HepG2 (cell line): ENCODE data around the gene ANKRD36B. TPM values are rescaled to one million over a fixed set of nuclear protein-coding genes. Genes with fewer than 3 reads are reported as not detected.
"Not testable (repeated sequence)": the region's sequence is repeated elsewhere in the genome, so short reads cannot be mapped to it uniquely, and the experiment has no call there.

Experiments
- ATAC-seq: fragments of 200-7000 bp; cut with Tn5 transposase; 3 replicates; pipeline ENCODE4 v1.9.1; 2020; ENCODE audit warnings: mild to moderate bottlenecking, moderate library complexity
- BruUV-seq: library from RNA; stranded (reverse); fragments of 400-500 nt; replicated peaks from 2 replicates; lab custom pipeline; 2021; lab: Mats Ljungman, UMichigan
- CTCF ChIA-PET: fragments of 300-600 bp; formaldehyde crosslinking; extraction: SDS; loops from one replicate; lab custom pipeline; 2021; ENCODE audit warnings: low total read pairs, inconsistent platforms, low intra/inter-chr PET ratio; lab: Yijun Ruan, JAX
- POLR2A ChIA-PET: fragments of 350-600 bp; sonication (Branson Sonifier 250); formaldehyde crosslinking; loops from one replicate; lab custom pipeline; 2020; ENCODE audit warnings: antibody characterized with exemption, inconsistent platforms; lab: Yijun Ruan, JAX
- DNase-seq: peaks from one replicate; pipeline ENCODE4 v3.0.0-alpha.2; 2015; ENCODE audit warnings: low spot score
- FAIRE-seq: peaks from 3 replicates; lab custom pipeline; 2011; peaks lifted over from hg19 to GRCh38; lab: Jason Lieb, UNC
- H2AFZ ChIP-seq: one replicate; pipeline ENCODE4 v1.6.1; 2011; ENCODE audit warnings: low read length, inconsistent platforms
- H3K27ac ChIP-seq: fragments of 300-600 bp; 3 replicates; pipeline ENCODE4 v1.8.0; 2011; ENCODE audit warnings: mixed run types, mild to moderate bottlenecking, mixed read lengths, low read length, inconsistent platforms; ENCODE audit not compliant: insufficient read depth; ENCODE audit errors: extremely low read length
- H3K27me3 ChIP-seq, 2 experiments: fragments of 200-600 bp in 1 of 2; 2 replicates in 1 of 2; 3 replicates in 1 of 2; pipeline versions ENCODE4 v1.6.0 to v1.8.0; 2011; ENCODE audit warnings: low read length in 2 of 2, mild to moderate bottlenecking in 2 of 2, moderate library complexity in 2 of 2, inconsistent platforms in 1 of 2; ENCODE audit not compliant: insufficient read depth in 2 of 2, control insufficient read depth in 1 of 2
- H3K36me3 ChIP-seq, 2 experiments: fragments of 200-600 bp in 1 of 2; replicated peaks in 1 of 2; 2 replicates in 1 of 2; 3 replicates in 1 of 2; pipeline versions ENCODE4 v1.5.1 to v1.8.0; 2011; ENCODE audit warnings: low read length in 2 of 2, inconsistent platforms in 1 of 2; ENCODE audit not compliant: insufficient read depth in 2 of 2, control insufficient read depth in 1 of 2
- H3K4me1 ChIP-seq: 2 replicates; pipeline ENCODE4 v1.5.1; 2012; ENCODE audit warnings: low read length, inconsistent platforms; ENCODE audit not compliant: insufficient read depth
- H3K4me2 ChIP-seq: 2 replicates; pipeline ENCODE4 v1.6.0; 2011; ENCODE audit warnings: low read depth, low read length, inconsistent platforms
- H3K4me3 ChIP-seq, 3 experiments: fragments of 200-600 bp in 1 of 3; sonication (generic), shearing (Covaris generic) in 1 of 3; replicated peaks in 1 of 3; 2 replicates each; pipeline ENCODE4 v1.5.1; 2011 to 2016; ENCODE audit warnings: low read length in 3 of 3, inconsistent platforms in 2 of 3, low read depth in 2 of 3, mild to moderate bottlenecking in 2 of 3, control low read depth in 1 of 3, mixed read lengths in 1 of 3; ENCODE audit not compliant: insufficient read depth in 1 of 3
- H3K79me2 ChIP-seq: one replicate; pipeline ENCODE4 v1.6.1; 2011; ENCODE audit warnings: low read length, inconsistent platforms; ENCODE audit not compliant: insufficient read depth
- H3K9ac ChIP-seq: 2 replicates; pipeline ENCODE4 v1.6.0; 2011; ENCODE audit warnings: mild to moderate bottlenecking, low read depth, low read length, inconsistent platforms; ENCODE audit not compliant: insufficient read depth
- H3K9me3 ChIP-seq: 2 replicates; pipeline ENCODE4 v1.5.1; 2012; ENCODE audit warnings: mild to moderate bottlenecking, low read length
- H4K20me1 ChIP-seq: 2 replicates; pipeline ENCODE4 v1.6.0; 2011; ENCODE audit warnings: inconsistent platforms, mild to moderate bottlenecking, low read length, moderate library complexity; ENCODE audit not compliant: insufficient read depth
- WGBS: methylation state at CpG from one replicate; pipeline ENCODE4 v1.1.6; 2017; ENCODE audit warnings: low lambda C conversion rate; 5-methylcytosine and 5-hydroxymethylcytosine counted together
- in situ Hi-C: cut with HindIII; loops from 2 replicates; pipeline ENCODE4 v1.10.0; 2017; ENCODE audit warnings: low pct_unique_long_range_greater_than_20kb; ENCODE audit not compliant: extremely low pct_ligation_motif_present
- intact Hi-C: fragments of 100-400 bp; cut with micrococcal nuclease; formaldehyde crosslinking; loops from one replicate; pipeline ENCODE4 v1.10.0; 2022; ENCODE audit not compliant: unreplicated experiment
- polyA plus RNA-seq, 8 experiments: library from polyadenylated mRNA; depleted of rRNA in 3 of 8; stranded (reverse) in 7 of 8; unstranded in 1 of 8; fragments of >200 nt; fragmentation: Illumina TruSeq in 4 of 8; extraction: Trizol in 4 of 8; gene quantifications; 2 replicates each; pipeline versions ENCODE4 v1.2.1 to v1.2.3, GENCODE V29; 2011 to 2016; ENCODE audit warnings: low read depth in 4 of 8, missing spikeins in 1 of 8, mixed read lengths in 1 of 8; ENCODE audit not compliant: insufficient read depth in 1 of 8
- total RNA-seq, 5 experiments: library from RNA; depleted of rRNA; stranded (reverse); fragments of >200 nt; fragmentation: Illumina TruSeq; extraction: Trizol; gene quantifications; 2 replicates each; pipeline ENCODE4 v1.2.3, GENCODE V29; 2016; ENCODE audit warnings: low read depth in 1 of 5

ANKRD36B gene
- total and polyA plus RNA-seq, 2 of the 13 experiments (the other 11 are each of a cell fraction or from before 2014, with no cell fraction given): 7.3 to 34.8 TPM

GRCh38 chr2:97490141-97490540 is 99.5 kb downstream of the ANKRD36B start:
- H3K4me1 ChIP-seq, H2AFZ ChIP-seq, intact Hi-C loops, in situ Hi-C loops, POLR2A ChIA-PET, H3K27ac ChIP-seq, H4K20me1 ChIP-seq, H3K27me3 ChIP-seq, H3K4me2 ChIP-seq, DNase-seq, FAIRE-seq, ATAC-seq, H3K79me2 ChIP-seq, H3K36me3 ChIP-seq, H3K9ac ChIP-seq, BruUV-seq, H3K9me3 ChIP-seq, CTCF ChIA-PET, H3K4me3 ChIP-seq: not testable (repeated sequence)
- WGBS: 97% methylated on average over 3 of the region's 5 CpGs

Other genes starting within 250 kb of the ANKRD36B start
- gene COX5B, start 56.2 kb upstream of the ANKRD36B start, total RNA-seq (2016; rRNA removed; fragmentation: Illumina TruSeq; extraction: Trizol): 453 and 457 TPM in 2 replicates
- gene COX5B, start 56.2 kb upstream of the ANKRD36B start, polyA plus RNA-seq (2011; rRNA removed): 440 and 536 TPM in 2 replicates
- gene ACTR1B, start 74.2 kb upstream of the ANKRD36B start, total RNA-seq (2016; rRNA removed; fragmentation: Illumina TruSeq; extraction: Trizol): 59.9 and 76.7 TPM in 2 replicates
- 61.7 and 77.6 TPM in 2 replicates for gene ACTR1B, start 74.2 kb upstream of the ANKRD36B start, polyA plus RNA-seq (2011; rRNA removed)
- 1.5 and 4.9 TPM in 2 replicates for gene C2orf92, start 79.8 kb upstream of the ANKRD36B start, total RNA-seq (2016; rRNA removed; fragmentation: Illumina TruSeq; extraction: Trizol)
- 5.0 and 9.4 TPM in 2 replicates for gene C2orf92, start 79.8 kb upstream of the ANKRD36B start, polyA plus RNA-seq (2011; rRNA removed)
- gene ZAP70, start 123.7 kb upstream of the ANKRD36B start, total RNA-seq (2016; rRNA removed; fragmentation: Illumina TruSeq; extraction: Trizol): 0.18 and 0.51 TPM in 2 replicates
- gene ZAP70, start 123.7 kb upstream of the ANKRD36B start, polyA plus RNA-seq (2011; rRNA removed): 4.0 and 7.1 TPM in 2 replicates